IMR-90 (cell line): ENCODE data around the gene LELP1. TPM values are rescaled to one million over a fixed set of nuclear protein-coding genes. Genes with fewer than 3 reads are reported as not detected.

Experiments used
- ATAC-seq: fragments of 200-7000 bp; cut with Tn5 transposase; 2 replicates; pipeline ENCODE4 v1.9.1; 2020; ENCODE audit warnings: low read depth, mild to moderate bottlenecking, moderate library complexity
- BruUV-seq: library from RNA; stranded (reverse); fragments of 400-500 nt; replicated peaks from 2 replicates; lab custom pipeline; 2021; lab: Mats Ljungman, UMichigan
- CTCF ChIA-PET: fragments of 300-600 bp; formaldehyde crosslinking; extraction: SDS; loops from one replicate; lab custom pipeline; 2021; ENCODE audit warnings: antibody characterized with exemption; lab: Yijun Ruan, JAX
- POLR2A ChIA-PET: fragments of 300-600 bp; sonication (Branson Sonifier 250); formaldehyde crosslinking; loops from one replicate; lab custom pipeline; 2022; ENCODE audit warnings: antibody characterized with exemption; ENCODE audit not compliant: unreplicated experiment; lab: Charles Lee
- DNase-seq: peaks from one replicate; pipeline ENCODE4 v3.0.0; 2013
- H2AFZ ChIP-seq: replicated peaks from 2 replicates; pipeline ENCODE3; 2013; ENCODE audit warnings: low read length, mild to moderate bottlenecking; ENCODE audit not compliant: poor library complexity
- H2AK5ac ChIP-seq: 2 replicates; pipeline ENCODE4 v1.6.1; 2013; ENCODE audit warnings: low read depth, low read length, inconsistent platforms
- H2AK9ac ChIP-seq: replicated peaks from 2 replicates; pipeline ENCODE3; 2013; ENCODE audit warnings: mild to moderate bottlenecking, low read depth, low read length, moderate library complexity; ENCODE audit not compliant: poor library complexity
- H2BK120ac ChIP-seq: 2 replicates; pipeline ENCODE4 v1.6.1; 2013; ENCODE audit warnings: low read depth, low read length, inconsistent platforms
- H2BK15ac ChIP-seq: 3 replicates; pipeline ENCODE4 v1.6.1; 2013; ENCODE audit warnings: low read depth, low read length, inconsistent platforms
- H2BK20ac ChIP-seq: 2 replicates; pipeline ENCODE4 v1.6.1; 2013; ENCODE audit warnings: low read depth, mild to moderate bottlenecking, inconsistent platforms, low read length, moderate library complexity
- H2BK5ac ChIP-seq: 2 replicates; pipeline ENCODE4 v1.6.1; 2013; ENCODE audit warnings: mild to moderate bottlenecking, low read depth, low read length, inconsistent platforms; ENCODE audit not compliant: poor library complexity, severe bottlenecking
- H3K14ac ChIP-seq: replicated peaks from 2 replicates; pipeline ENCODE4 v1.6.1; 2013; ENCODE audit warnings: low read depth, low read length, inconsistent platforms
- H3K18ac ChIP-seq: 2 replicates; pipeline ENCODE4 v1.6.1; 2013; ENCODE audit warnings: low read depth, low read length, control low read depth
- H3K23ac ChIP-seq: 2 replicates; pipeline ENCODE4 v1.6.1; 2013; ENCODE audit warnings: low read depth, low read length, inconsistent platforms
- H3K27ac ChIP-seq: 2 replicates; pipeline ENCODE4 v1.5.1; 2013; ENCODE audit warnings: mild to moderate bottlenecking, control low read depth, low read length; ENCODE audit not compliant: insufficient read depth
- H3K27me3 ChIP-seq: 2 replicates; pipeline ENCODE4 v1.6.1; 2013; ENCODE audit warnings: low read length; ENCODE audit not compliant: control insufficient read depth, insufficient read depth
- H3K36me3 ChIP-seq: 2 replicates; pipeline ENCODE4 v1.6.1; 2013; ENCODE audit warnings: low read length, mixed read lengths; ENCODE audit not compliant: control insufficient read depth, insufficient read depth
- H3K4ac ChIP-seq: 2 replicates; pipeline ENCODE4 v1.6.1; 2013; ENCODE audit warnings: low read depth, low read length, inconsistent platforms
- H3K4me1 ChIP-seq: 2 replicates; pipeline ENCODE4 v1.6.1; 2013; ENCODE audit warnings: low read length, mixed read lengths; ENCODE audit not compliant: control insufficient read depth, insufficient read depth
- H3K4me2 ChIP-seq: 2 replicates; pipeline ENCODE4 v1.6.1; 2013; ENCODE audit warnings: low read depth, mild to moderate bottlenecking, control low read depth, low read length, moderate library complexity
- H3K4me3 ChIP-seq: 2 replicates; pipeline ENCODE4 v1.5.1; 2013; ENCODE audit warnings: low read depth, mild to moderate bottlenecking, control low read depth, low read length, moderate library complexity; ENCODE audit not compliant: insufficient read depth
- H3K56ac ChIP-seq: 2 replicates; pipeline ENCODE4 v1.6.1; 2013; ENCODE audit warnings: low read length, inconsistent platforms; ENCODE audit not compliant: insufficient read depth; ENCODE audit errors: extremely low read depth
- H3K79me1 ChIP-seq, 2 experiments: 2 replicates each; pipeline ENCODE4 v1.6.1; 2013; ENCODE audit warnings: low read length in 2 of 2, inconsistent platforms in 1 of 2, low read depth in 1 of 2
- H3K9ac ChIP-seq: 2 replicates; pipeline ENCODE4 v1.6.1; 2013; ENCODE audit warnings: low read depth, low read length, control low read depth
- H3K9me1 ChIP-seq: 2 replicates; pipeline ENCODE4 v1.6.1; 2013; ENCODE audit warnings: low read length, inconsistent platforms; ENCODE audit not compliant: insufficient read depth
- H3K9me3 ChIP-seq: 2 replicates; pipeline ENCODE4 v1.6.1; 2013; ENCODE audit warnings: low read length; ENCODE audit not compliant: control insufficient read depth, insufficient read depth
- H4K20me1 ChIP-seq: 2 replicates; pipeline ENCODE4 v1.6.1; 2013; ENCODE audit warnings: low read length, inconsistent platforms; ENCODE audit not compliant: insufficient read depth
- H4K5ac ChIP-seq: 2 replicates; pipeline ENCODE4 v1.6.1; 2013; ENCODE audit warnings: mild to moderate bottlenecking, low read depth, low read length, control low read depth
- H4K8ac ChIP-seq, 2 experiments: 2 replicates each; pipeline ENCODE4 v1.6.1; 2013; ENCODE audit warnings: low read depth in 2 of 2, low read length in 2 of 2, control low read depth in 1 of 2, inconsistent platforms in 1 of 2
- H4K91ac ChIP-seq: 2 replicates; pipeline ENCODE4 v1.6.1; 2013; ENCODE audit warnings: low read depth, low read length, inconsistent platforms; ENCODE audit not compliant: insufficient read depth
- ELK1 ChIP-seq: fragments of 150-350 bp; IDR thresholded peaks from 2 replicates; pipeline ENCODE4 v1.6.1; 2016; ENCODE audit warnings: low read depth, mild to moderate bottlenecking, low read length, moderate library complexity, borderline replicate concordance
- MXI1 ChIP-seq: IDR thresholded peaks from 2 replicates; pipeline ENCODE4 v1.6.1; 2012; ENCODE audit warnings: low read depth, mild to moderate bottlenecking, low read length, moderate library complexity, borderline replicate concordance
- RCOR1 ChIP-seq: IDR thresholded peaks from 2 replicates; pipeline ENCODE4 v1.6.1; 2012; ENCODE audit warnings: mild to moderate bottlenecking, low read length, improper control_type of control experiment; ENCODE audit not compliant: insufficient replicate concordance
- dilution Hi-C: fragments of 300-500 bp; cut with HindIII; formaldehyde crosslinking; loops from one replicate; pipeline ENCODE4 v1.14.3; 2018; ENCODE audit warnings: low sequenced_read_pairs; ENCODE audit not compliant: unreplicated experiment
- in situ Hi-C: fragments of 300-500 bp; cut with MboI; formaldehyde crosslinking; loops from 3 replicates; pipeline ENCODE4 v1.14.3; 2019; ENCODE audit warnings: low sequenced_read_pairs, inconsistent platforms, mixed read lengths
- intact Hi-C: fragments of 100-400 bp; cut with micrococcal nuclease; formaldehyde crosslinking; loops from 2 replicates; pipeline ENCODE4 v1.10.0; 2022
- polyA plus RNA-seq, 3 experiments: library from polyadenylated mRNA; depleted of rRNA; stranded (reverse); fragments of >200 nt; gene quantifications; 2 replicates each; pipeline ENCODE4 v1.2.3, GENCODE V29; 2012; ENCODE audit warnings: low replicate concordance in 1 of 3
- total RNA-seq: library from RNA; depleted of rRNA; stranded (reverse); fragments of >200 nt; gene quantifications from 2 replicates; pipeline ENCODE4 v1.2.3, GENCODE V29; 2012
- TF ChIP-seq, protein P1 (sequence below): fragments of 150-350 bp; IDR thresholded peaks from 2 replicates; pipeline ENCODE4 v1.6.1; 2017; ENCODE audit warnings: mild to moderate bottlenecking, antibody characterized with exemption, low read length, low read depth
- TF ChIP-seq, protein P2 (sequence below): conservative IDR thresholded peaks from 2 replicates; pipeline ENCODE4 v1.5.1; 2012; ENCODE audit warnings: mild to moderate bottlenecking, low read depth, low read length, improper control_type of control experiment

Gene LELP1
- total and polyA plus RNA-seq, 2 of the 4 experiments (the other 2 are of a cell fraction): not detected

- no peak overlapping the region for H3K4me3 ChIP-seq
- no peak overlapping the region for H2BK20ac ChIP-seq
- no peak overlapping the region for H2BK15ac ChIP-seq
- no peak overlapping the region for H4K5ac ChIP-seq
- H3K9me1 ChIP-seq: no peaks in the 10 kb centered on the region
- dilution Hi-C loops: no loop called here
- no TSS peak for BruUV-seq
- no peak overlapping the region for H3K56ac ChIP-seq
- TF ChIP-seq MXI1 (no peak), ELK1 (no peak), RCOR1 (no peak)
- TF ChIP-seq, protein P1, sequence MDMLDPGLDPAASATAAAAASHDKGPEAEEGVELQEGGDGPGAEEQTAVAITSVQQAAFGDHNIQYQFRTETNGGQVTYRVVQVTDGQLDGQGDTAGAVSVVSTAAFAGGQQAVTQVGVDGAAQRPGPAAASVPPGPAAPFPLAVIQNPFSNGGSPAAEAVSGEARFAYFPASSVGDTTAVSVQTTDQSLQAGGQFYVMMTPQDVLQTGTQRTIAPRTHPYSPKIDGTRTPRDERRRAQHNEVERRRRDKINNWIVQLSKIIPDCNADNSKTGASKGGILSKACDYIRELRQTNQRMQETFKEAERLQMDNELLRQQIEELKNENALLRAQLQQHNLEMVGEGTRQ: no peak
- TF ChIP-seq, protein P2, sequence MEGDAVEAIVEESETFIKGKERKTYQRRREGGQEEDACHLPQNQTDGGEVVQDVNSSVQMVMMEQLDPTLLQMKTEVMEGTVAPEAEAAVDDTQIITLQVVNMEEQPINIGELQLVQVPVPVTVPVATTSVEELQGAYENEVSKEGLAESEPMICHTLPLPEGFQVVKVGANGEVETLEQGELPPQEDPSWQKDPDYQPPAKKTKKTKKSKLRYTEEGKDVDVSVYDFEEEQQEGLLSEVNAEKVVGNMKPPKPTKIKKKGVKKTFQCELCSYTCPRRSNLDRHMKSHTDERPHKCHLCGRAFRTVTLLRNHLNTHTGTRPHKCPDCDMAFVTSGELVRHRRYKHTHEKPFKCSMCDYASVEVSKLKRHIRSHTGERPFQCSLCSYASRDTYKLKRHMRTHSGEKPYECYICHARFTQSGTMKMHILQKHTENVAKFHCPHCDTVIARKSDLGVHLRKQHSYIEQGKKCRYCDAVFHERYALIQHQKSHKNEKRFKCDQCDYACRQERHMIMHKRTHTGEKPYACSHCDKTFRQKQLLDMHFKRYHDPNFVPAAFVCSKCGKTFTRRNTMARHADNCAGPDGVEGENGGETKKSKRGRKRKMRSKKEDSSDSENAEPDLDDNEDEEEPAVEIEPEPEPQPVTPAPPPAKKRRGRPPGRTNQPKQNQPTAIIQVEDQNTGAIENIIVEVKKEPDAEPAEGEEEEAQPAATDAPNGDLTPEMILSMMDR: no peak
- no peak overlapping the region for H3K18ac ChIP-seq
- H3K9ac ChIP-seq: no peak overlapping the region
- in situ Hi-C loops: no loop called here
- H3K27me3 ChIP-seq: no peaks in the 10 kb centered on the region
- H3K4me1 ChIP-seq: no peaks in the 10 kb centered on the region
- intact Hi-C loops: no loop called here
- no peak overlapping the region for H3K27ac ChIP-seq
- no peaks in the 10 kb centered on the region for H3K79me1 ChIP-seq
- H4K8ac ChIP-seq: no peak overlapping the region
- H2AFZ ChIP-seq: no peak overlapping the region
- no peak overlapping the region for H2BK5ac ChIP-seq
- H4K91ac ChIP-seq: no peak overlapping the region
- no peak overlapping the region for H2AK9ac ChIP-seq
- H3K23ac ChIP-seq: no peak overlapping the region
- H3K9me3 ChIP-seq: no peaks in the 10 kb centered on the region
- H2AK5ac ChIP-seq: no peak overlapping the region
- no peak overlapping the region for H2BK120ac ChIP-seq
- no peak overlapping the region for H3K14ac ChIP-seq
- ChIA-PET CTCF (no interaction called here), POLR2A (no interaction called here)
- no peak overlapping the region for H3K4ac ChIP-seq
- no peaks in the 10 kb centered on the region for H3K36me3 ChIP-seq
- no peak overlapping the region for H3K4me2 ChIP-seq
- DNase-seq: no peak
- ATAC-seq: no peak
- no peaks in the 10 kb centered on the region for H4K20me1 ChIP-seq
These were observed 24.3 kb upstream of the LELP1 start for GRCh38 chr1:153178922-153179321.
